Urothelium cell line (cell line): ENCODE data around the gene AKT1S1.
A peak's percentile ranks its signal among the peaks of the same experiment; 100 is the strongest.

Experiments used
- DNase-seq: peaks from one replicate; pipeline ENCODE4 v3.0.0; 2011; ENCODE audit warnings: low spot score, mixed read lengths
- FAIRE-seq: peaks from 2 replicates; lab custom pipeline; 2011; peaks lifted over from hg19 to GRCh38; lab: Jason Lieb, UNC

Gene AKT1S1

DNA sequence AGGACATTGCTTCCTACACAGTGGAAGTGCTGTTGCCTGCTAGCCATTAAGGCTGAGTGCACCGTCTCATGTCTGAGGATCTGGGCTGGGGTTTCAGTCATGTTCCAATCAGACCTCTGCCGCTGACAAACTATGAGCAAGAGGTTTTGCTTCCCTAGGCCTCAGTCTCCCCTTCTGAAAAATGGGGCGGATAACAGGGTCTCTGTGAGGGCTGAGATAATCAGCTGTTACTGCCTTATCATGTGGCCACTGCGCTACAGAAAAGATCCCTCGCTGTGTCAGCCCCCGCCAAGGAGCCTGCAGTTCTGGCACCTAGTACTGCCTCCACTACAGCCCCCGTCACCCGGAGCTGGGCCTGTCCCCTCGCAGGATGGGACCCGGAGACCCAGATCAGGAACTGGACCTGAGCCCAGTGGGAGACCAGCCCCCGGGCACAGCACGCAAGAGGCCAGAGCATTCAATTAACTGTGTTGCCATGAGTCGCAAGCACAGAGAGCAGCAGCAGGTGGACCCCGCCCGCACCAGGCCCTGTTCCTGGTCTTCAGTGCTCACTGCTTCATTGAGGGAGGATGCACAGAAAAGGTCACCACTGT lies 6.8 kb downstream of the AKT1S1 start:
- DNase-seq (no peak), FAIRE-seq (peak; percentile 20)

DNA sequence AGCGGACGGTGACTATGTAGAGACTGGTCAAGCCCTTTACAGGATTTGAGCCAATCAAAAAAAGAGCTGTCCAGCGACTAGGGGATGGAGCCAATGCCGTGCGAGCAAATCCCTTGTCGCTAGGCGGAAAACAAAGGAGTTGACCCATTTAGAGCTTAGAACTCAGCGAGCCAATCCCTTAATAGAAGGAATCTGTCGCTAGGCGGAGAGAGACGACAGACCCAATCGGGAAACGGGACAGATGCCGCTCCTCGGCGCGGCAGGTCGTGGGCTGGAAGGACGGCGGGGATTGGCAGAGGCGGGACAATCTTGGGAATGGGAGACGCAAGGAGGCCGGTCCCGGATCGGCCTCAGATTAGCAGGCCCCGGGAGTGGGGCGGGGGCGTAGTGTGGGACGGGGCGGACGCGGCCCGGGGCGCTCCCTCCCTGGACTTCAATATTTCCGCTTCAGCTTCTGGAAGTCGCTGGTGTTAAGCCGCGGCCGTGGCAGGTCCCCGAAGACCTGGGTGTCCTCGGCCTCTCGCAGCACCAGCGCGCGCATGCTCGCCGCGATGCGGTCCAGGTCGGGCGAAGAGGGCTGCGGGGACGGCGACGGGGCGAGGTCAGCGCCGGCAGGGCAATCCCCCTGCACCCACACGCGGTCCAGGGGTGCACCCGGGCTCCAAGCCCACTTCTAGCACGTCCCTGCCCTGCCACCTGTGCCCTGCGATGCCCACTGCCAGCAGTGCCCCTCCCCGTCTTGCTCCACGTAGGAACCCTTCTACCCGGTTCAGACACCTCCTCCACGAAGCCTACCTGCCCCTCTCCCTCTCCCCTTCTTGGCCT lies 7.5 kb downstream of the AKT1S1 start:
- FAIRE-seq (peak; percentile 77), DNase-seq (peak; percentile 91)

DNA sequence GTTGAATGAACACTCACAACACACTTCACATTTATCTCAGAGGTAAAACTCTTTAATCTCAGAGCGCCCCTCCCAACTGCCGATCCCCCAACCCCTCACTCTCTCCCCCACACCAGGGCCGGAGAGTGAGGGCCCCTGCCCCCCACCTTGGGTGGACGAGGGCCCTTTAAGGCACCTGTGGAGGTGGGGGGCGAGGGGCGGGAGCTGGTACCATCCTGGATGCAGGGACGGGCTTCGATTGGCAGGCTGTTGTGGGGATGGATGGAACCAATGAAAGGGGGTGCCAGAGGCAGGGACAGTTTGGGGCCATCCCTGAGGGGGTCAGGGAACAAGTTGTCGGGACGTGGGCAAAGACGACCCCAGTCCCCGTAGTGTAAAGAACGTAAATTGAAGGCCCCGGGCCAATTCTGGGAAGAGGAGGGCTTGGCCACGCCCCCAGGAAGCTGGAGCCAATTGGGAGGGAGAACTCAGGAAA lies 8.1 kb downstream of the AKT1S1 start:
- DNase-seq (peak; percentile 53), FAIRE-seq (no peak)

DNA sequence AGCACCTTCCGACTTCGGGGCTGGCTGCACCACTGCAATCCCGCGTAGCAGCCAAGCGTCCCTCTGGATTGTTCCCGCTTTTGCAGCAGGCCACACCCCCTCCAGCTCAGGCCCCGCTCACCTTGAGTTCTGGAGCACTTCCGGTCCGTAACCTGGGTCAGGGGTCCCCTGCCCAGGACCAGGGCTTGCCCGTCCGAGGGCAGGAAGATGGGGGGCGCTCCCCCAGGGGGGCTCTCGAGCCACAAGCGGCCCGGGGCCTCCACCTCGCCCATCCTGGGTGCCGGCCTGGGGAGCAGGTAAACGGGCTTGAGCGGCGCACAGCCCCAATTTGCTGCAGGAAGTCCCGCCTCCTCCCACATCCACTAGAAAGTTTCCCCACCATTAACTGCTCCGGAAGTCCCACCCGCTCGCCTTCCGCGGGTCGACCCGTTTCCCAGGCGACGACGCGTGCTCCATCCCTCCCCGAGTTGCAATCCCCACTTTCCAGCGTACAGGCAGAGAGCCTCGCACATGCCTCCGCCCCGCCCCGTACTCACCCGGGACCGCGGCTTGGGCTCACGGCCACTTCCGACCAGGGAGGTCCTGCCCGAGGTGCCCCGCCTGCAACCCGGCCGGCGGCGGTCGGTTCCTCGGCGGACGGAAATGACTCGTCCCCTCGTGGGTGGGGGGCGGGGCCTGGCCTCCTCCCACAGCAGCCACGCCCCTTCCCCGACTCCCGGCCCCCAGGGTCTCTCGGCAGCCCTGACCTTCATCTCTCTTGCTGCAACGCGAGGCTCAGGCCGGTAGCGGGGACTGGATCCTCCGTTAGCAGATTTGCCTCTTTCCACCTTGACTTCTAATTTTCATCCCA lies 10.0 kb downstream of the AKT1S1 start, which contains the start of gene PNKP:
Gene PNKP (minus strand): TSS at position 644 of the 850 bp plus-strand sequence. CDS start 372 bp downstream, at position 272.
- FAIRE-seq (peak; percentile 62), DNase-seq (peak; percentile 93)

DNA sequence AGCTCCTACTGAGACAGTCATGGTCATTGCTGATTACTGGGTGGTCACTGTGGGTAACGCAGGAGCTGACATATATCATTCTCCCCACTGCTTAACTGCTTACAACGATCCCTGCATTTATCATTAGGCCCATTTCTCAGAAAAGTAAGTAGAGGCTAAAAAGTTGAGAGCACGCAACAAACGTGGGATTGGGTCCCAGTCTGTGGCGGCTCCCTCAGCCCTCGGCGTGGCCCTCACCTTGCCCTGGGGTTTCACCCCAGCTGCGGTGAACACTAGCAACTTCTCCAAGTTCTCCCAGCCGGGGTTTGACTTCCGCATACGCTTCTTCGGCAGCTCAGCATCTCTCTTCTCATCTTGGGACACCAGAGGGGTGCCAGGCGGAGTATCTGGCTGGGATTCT lies 12.3 kb downstream of the AKT1S1 start:
- FAIRE-seq (no peak), DNase-seq (no peak)

DNA sequence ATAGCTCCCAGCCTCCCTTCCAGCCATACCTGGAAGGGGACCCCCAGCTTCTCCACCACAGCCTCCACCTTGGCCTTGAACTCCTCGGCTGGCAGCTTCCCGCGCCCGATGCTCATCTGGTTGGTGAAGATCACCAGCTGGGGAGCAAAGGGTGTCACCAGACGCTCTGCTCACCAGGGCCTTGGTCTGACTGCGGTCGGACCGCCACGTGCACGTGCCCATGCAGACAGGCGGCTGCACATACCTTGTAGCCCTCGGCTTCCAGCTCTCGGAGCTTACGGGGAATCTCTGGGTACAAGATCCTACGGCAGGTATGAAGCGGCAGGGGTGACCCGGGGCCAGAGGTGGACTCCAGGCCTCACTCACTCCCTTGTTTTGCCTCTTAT lies 13.2 kb downstream of the AKT1S1 start:
- FAIRE-seq (no peak), DNase-seq (no peak)

DNA sequence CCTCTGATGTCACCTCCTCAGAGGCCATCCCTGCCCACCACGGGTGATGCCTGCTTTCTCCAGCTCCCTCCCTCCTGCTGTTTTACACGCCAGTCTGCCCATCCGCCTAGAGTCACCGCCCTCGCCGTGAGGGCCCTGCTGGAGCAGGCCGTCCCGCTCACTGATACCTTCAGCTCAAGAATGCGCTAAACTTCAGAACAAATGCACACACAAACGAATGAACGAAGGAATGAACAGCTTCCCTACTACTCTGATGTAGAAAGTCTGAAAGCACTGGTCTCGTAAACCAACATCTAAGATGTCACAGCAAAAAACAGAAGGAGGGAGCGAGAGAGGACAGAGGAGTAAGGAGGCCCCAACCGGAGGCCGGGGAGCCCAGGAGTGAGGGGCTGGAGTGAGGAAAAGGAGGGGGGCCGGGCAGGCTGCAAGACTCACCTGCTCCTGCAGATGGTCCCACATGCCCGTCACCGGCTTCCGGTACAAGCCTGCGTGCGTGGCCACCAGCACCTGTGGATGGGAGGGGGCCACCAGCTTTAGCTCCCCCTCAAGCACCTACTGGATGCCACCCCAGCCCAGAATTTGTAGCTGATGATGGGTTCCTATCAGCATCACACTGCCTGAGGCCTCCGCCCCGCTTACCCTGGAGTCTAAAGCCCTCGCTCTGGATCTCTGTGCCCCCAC lies 13.8 kb downstream of the AKT1S1 start:
- no peak for FAIRE-seq

DNA sequence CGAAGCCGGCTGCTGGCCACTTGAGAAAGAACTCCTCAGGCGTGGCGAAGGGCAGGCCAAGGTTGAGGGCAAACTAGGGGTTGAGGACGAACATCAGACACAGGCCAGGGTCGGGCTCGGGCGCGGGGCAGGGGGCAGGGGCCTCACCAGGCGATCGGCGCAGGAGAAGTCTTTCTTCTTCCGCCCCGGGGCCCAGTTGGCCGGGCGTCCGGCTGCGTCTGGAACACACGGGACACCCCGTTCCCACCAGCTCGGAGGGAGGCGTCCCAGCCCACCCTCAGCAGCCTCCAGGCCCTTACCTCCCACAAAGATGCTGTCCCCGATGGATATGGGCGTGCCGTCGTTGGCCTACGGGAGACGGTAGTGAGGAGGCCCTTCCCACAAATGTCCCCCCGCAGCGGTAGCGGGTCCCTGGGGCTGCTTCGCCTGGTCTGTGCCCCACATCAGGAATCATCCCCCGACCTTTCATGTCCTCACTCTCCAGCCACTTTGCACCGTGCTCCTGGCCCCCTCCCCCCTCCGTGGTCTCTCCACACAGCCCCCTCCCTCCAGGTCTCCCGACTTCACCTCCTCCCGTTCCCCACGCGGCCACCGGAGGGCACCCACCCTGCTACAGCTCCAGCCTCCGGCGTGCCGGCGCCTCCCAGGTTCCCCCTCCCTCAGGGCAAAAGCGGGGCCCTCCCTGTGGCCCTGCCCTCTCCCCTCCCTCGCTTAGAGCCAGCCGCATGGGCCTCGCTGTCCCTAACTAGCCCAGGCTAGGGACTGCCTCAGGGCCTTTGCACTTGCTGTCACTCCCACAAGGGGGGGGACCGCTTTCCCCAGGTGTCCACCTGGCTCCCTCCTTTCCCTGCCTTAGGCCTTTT lies 14.5 kb downstream of the AKT1S1 start:
- FAIRE-seq (peak; percentile 13), DNase-seq (no peak)

More for the DNA sequence above, 13.8 kb downstream of the AKT1S1 start:
- no peak for DNase-seq

DNA sequence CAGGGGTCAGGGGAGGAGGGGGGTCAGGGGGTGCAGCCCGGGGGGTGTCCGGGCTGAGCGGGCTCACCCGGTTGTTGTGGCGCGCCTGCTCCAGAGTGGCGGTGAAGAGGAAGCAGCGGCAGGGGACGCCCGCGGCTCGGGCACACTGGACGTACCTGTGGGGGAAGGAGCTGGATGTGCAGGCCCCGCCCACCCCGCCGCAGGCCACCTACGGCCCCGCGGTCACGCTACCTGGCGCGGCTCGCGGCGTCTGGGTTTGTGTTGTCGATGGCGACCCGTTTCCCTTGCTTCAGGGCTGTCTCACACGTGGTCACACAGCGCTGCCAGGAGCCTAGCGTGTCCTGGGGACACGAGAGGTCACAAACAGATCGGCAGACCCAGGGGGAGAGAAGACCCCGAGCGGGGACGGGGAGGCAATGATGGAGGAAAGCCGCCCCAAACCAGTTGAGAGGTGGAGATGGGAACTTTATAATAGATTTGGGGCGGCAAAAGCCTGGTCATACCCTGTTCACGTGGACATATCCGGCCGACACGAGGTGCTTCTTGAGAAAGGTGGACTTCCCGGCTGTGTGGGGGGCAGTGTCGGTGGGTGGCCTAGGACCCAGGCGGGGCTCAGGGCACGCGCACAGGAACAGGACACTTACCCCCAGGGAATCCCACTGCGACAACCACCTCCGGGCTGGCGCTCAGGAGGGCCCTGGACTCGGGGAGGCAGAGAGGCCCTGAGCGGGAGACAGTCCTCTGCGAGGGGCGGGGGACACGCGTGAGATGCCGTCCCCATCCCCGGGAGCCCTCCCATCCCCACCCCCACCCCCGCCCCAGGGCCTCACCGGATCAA lies 15.4 kb downstream of the AKT1S1 start:
- no peak for FAIRE-seq
- DNase-seq: no peak

DNA sequence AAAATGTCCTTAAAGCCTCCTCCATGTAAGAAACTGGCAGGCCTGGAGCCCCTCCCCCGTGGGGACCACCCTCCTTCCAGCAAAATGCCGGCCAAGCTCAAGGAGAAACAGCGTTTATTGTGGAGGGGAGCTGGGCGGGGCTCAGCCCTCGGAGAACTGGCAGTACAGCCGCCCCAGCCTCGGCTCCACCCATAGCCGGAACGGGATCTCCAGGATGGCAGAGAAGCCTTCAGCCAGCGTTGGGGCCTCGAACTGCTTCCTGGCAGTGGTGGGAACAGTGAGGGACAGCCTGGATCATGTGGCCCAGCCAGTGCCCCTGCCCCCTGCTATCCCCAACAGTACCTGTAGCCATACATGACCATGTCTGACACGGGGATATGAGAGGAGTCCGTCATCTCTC lies 16.0 kb downstream of the AKT1S1 start:
- no peak for FAIRE-seq
- no peak for DNase-seq

DNA sequence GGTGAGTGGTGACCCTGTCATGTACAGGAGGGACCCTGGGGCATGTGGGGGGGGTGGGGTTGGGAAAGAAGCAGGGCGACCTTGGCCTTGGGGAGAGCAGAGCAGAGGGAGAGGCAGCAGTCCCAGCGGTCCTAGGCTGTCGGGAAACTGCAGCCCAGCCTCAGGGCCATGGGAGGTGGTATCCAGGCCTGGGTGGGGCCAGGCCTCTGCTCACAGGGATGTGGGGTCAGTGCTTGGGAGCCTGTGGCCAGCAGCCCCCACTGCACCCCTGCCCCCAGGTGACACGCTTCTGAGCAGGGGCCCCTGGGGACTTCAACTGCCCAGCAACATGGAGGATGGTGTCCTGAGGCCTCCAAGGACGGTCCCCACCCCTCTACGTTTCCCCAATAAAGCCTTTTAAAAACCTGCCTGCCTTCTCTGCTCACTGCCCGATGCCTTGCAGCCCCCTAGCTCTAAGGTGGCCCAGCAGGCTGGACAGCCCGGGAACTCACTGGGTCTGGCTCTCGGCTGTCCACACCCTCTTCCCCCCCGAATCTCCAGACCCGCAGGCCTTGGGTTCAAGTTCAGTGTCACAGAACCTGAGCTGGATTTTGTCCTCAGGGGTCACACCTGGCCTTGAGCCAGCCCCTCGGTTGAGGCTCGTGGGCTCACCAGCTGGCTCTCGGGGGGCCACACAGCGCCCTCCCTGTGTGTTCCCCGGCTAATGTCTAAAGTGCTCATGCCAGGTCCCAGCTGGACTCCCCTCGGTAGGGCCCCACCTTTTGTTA lies 16.6 kb downstream of the AKT1S1 start:
- FAIRE-seq (no peak), DNase-seq (no peak)

DNA sequence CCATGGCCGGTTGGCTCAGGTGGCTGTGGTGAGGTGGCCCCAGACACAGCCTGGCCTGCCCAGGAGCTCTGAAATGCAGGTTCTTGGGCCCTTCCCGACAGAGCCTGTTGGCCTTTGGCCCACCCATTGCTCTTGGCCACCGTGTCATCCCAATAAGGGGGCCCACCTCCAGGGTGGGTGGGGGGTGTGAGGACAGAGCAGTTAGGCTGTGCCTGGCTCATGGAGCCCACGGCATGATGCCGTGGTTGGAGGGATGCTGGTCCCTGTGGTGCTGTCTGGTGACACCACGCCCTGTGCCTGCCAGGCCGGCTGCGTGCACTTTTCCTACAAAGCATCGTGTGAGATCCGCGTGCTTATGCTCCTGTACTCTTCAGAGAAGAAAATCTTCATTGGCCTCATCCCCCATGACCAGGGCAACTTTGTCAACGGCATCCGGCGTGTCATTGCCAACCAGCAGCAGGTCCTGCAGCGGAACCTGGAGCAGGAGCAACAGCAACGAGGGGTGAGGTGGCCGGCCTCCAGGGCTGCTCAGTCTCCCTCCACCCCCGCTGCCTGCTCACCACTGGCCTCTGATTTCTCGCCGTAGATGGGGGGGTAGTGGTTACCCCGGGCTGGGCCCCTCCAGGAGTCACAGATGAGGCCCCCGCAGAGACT lies 17.3 kb downstream of the AKT1S1 start:
- DNase-seq (no peak), FAIRE-seq (peak; percentile 63)

DNA sequence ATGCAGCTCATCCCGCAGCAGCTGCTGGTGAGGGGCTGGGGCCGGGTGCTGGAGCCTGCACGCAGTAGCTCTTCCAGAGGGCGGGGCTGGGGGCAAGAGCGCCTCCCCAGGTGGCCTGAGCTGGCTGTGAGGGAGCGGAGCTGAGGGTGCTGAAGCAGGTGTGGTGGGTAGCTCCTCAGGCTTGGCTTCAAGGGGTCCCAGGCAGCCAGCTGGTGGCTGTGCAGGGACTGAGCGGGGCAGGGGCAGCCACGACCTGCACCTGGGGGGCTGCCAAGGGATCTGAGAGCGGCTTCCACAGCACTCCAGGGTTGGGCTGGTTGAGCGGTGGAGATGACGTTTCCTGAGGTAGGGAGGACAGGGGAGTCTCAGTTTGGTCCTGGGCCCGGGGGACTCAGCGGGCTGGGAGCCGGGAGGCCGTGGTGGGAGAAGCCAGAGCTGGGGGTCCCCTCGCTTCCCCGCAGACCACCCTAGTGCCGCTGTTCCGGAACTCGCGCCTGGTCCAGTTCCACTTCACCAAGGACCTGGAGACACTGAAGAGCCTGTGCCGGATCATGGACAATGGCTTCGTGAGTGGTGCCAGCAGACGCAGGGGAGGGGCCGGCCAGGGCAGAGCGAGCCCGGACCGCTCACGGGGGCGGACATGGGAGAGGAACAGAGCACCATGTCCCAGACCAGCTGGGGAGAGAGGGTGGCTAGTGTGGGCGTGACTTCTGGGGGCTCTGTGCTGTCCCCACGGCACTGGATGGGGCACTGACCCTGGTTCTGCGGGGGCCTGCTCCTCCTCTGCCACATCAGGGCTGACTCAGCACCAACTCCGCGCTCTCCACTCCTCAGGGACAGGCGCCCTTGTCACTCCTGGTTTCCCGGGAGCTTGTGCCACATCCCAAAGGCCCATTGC lies 18.8 kb downstream of the AKT1S1 start:
- DNase-seq (no peak), FAIRE-seq (no peak)

DNA sequence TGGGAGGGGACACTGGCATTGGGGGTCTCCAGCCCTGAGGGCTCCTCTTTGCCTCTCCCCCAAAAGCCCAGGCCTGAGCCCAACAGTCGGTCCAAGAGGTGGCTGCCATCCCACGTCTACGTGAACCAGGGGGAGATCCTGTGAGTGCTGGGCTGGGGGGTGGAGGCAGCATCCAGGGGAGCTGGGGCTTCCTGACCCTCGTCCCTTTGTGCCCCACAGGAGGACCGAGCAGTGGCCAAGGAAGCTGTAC lies 19.4 kb downstream of the AKT1S1 start:
- FAIRE-seq: no peak
- no peak for DNase-seq

DNA sequence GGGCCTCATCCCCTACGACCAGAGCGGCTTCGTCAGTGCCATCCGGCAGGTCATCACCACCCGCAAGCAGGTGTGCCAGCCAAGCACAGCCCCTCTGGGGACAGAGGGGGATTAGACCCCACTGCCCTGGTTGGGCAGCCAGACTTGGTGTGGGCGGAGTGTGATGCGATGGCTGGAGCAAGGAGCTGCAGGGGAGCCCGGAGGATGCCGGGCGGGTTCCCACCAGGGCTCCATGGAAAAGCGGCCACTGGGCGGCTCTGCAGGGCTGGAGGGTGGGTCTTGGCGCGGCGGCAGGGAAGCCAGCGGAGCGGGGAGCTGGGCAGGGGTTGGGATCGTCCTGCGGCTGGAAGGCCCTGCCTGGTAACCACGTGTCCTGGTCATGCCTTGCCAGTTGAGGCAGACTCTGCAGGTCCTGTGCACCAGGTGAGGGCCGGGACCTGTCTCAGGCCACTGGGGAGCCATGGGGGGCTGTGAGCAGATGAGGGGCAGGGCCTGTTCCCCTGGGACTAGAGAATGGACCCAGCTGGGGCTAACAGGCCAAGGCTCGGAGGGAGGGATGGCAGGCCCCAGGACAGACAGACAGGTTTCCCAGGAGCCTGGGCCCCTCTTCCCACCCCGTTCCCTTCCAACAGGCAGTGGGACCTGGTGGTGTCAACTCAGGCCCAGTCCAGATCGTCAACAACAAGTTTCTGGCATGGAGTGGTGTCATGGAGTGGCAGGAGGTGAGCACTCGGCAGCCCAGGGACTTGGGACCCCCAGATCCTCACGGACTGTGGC lies 19.9 kb downstream of the AKT1S1 start:
- FAIRE-seq (peak; percentile 76), DNase-seq (no peak)

DNA sequence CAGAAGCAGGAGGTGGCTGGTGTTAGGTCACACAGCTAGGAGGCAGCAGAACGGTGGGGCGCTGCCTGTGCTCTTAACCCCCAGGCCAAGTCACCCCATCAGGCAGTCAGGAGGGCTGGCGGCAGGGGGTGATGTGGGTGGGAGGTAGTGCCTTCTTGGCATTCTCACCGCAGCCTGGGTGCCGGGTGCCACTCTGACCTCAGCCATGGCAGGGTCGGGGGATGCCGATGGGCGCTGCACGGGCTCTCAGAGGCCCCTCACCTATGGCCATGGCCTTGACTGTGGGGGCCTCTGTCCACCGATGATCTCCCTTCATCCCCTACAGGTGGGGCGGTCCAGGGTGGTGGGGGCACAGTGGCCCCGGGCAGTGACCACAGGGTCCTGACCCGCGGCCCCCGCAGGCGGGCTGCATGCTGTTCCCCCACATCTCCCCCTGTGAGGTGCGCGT lies 20.6 kb downstream of the AKT1S1 start:
- FAIRE-seq (no peak), DNase-seq (no peak)
